Immature natural killer cell (primary cell): ENCODE data around the gene RELN. TPM values are rescaled to one million over a fixed set of nuclear protein-coding genes. Genes with fewer than 3 reads are reported as not detected.
"Not testable (repeated sequence)": the region's sequence is repeated elsewhere in the genome, so short reads cannot be mapped to it uniquely, and the experiment has no call there.

Experiments
- DNase-seq, 3 donors: peaks; one replicate each; pipeline ENCODE4 v3.0.0; 2022; ENCODE audit warnings: mixed read lengths in 1 of 3
- H3K27ac Mint-ChIP-seq, 6 donors: one replicate each; pipeline ENCODE4 v1.8.0; 2020; ENCODE audit warnings: mixed read lengths in 6 of 6, mild to moderate bottlenecking in 5 of 6, inconsistent platforms in 4 of 6, moderate library complexity in 3 of 6
- H3K27me3 Mint-ChIP-seq, 3 donors: one replicate each; pipeline ENCODE4 v1.8.0; 2020 to 2021; ENCODE audit warnings: low read depth in 3 of 3, mild to moderate bottlenecking in 3 of 3, mixed read lengths in 3 of 3, moderate library complexity in 3 of 3, inconsistent platforms in 1 of 3
- H3K36me3 Mint-ChIP-seq, 3 donors: one replicate each; pipeline ENCODE4 v1.8.0; 2020; ENCODE audit warnings: mixed read lengths in 3 of 3, inconsistent platforms in 2 of 3, mild to moderate bottlenecking in 2 of 3
- H3K4me1 Mint-ChIP-seq, 2 donors: one replicate each; pipeline ENCODE4 v1.8.0; 2020; ENCODE audit warnings: inconsistent platforms in 2 of 2, mild to moderate bottlenecking in 2 of 2, mixed read lengths in 2 of 2, moderate library complexity in 1 of 2
- H3K4me3 Mint-ChIP-seq, 5 donors: one replicate each; pipeline ENCODE4 v1.8.0; 2020; ENCODE audit warnings: mild to moderate bottlenecking in 5 of 5, mixed read lengths in 5 of 5, inconsistent platforms in 3 of 5, moderate library complexity in 3 of 5
- H3K9me3 Mint-ChIP-seq, 6 donors: one replicate each; pipeline ENCODE4 v1.8.0; 2020; ENCODE audit warnings: mild to moderate bottlenecking in 6 of 6, mixed read lengths in 6 of 6, inconsistent platforms in 4 of 6, moderate library complexity in 3 of 6
- polyA plus RNA-seq, 3 donors: library from polyadenylated mRNA; unstranded; fragments of 300-500 nt; fragmentation: Illumina TruSeq; gene quantifications; one replicate each; pipeline ENCODE4 v1.2.3, GENCODE V29; 2021

RELN gene
- polyA plus RNA-seq, 3 donors from 2014 or later, result not detected

DNA sequence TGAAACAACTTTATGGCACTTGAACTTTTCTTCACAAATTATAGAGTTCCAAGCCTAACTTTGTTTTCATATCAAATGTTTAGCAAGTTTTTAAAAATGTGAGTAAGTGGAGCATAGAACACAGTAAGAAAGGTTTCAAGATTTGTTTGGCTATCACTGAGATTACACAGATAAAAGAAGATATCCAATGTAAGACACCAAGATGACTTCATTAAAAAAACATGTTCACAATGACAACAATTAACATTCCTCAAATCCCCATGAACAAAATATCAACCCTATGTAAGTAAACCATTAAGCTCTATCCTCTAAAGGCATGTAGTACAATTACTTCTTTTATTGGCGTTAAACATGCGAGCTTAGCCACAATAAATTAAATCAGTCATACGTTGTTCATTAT is 129.7 kb downstream of the RELN start:
- Mint-ChIP-seq H3K27ac (no peak overlapping the region), H3K4me3 (no peak overlapping the region), H3K4me1 (no peaks in the 10 kb centered on the region), H3K27me3 (peaks cover 0 to 2% (median 1%) of the 10 kb centered on the region in 3 donors), H3K36me3 (no peaks in the 10 kb centered on the region), H3K9me3 (peaks cover 0 to 6% (median 1%) of the 10 kb centered on the region in 6 donors)
- no peak for DNase-seq

- Mint-ChIP-seq H3K9me3 (peaks cover 0 to 6% (median 1%) of the 10 kb centered on the region in 6 donors), H3K4me1 (no peaks in the 10 kb centered on the region), H3K27ac (no peak overlapping the region), H3K4me3 (no peak overlapping the region), H3K36me3 (no peaks in the 10 kb centered on the region), H3K27me3 (peaks cover 0 to 2% (median 0%) of the 10 kb centered on the region in 3 donors)
- no peak for DNase-seq
Measured at GRCh38 chr7:103857435-103857834, 132.0 kb downstream of the RELN start.

DNA sequence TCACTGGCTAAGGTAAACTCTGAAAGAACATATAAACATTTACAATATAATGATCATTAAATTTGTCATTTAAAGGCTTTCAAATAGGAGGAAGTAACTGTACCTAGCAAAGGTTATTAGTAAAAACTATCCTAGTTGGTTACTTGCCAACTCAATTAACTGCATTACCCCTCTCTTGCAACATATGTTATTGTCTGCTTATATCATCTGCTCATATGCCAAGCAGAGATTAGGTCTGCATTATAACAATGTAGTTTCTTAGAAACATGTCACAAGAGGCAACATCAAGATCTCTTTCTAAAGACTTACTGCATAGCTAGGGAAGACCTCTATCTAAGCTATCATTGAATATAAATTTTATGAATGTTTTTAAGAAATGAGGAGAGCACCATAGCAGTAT is 132.5 kb downstream of the RELN start:
- H3K36me3 Mint-ChIP-seq, result no peaks in the 10 kb centered on the region
- peaks cover 0 to 2% (median 0%) of the 10 kb centered on the region in 3 donors for H3K27me3 Mint-ChIP-seq
- no peak overlapping the region for H3K4me3 Mint-ChIP-seq
- H3K4me1 Mint-ChIP-seq, result no peaks in the 10 kb centered on the region
- H3K27ac Mint-ChIP-seq, result no peak overlapping the region
- peaks cover 0 to 6% (median 1%) of the 10 kb centered on the region in 6 donors for H3K9me3 Mint-ChIP-seq
- DNase-seq, result no peak

DNA sequence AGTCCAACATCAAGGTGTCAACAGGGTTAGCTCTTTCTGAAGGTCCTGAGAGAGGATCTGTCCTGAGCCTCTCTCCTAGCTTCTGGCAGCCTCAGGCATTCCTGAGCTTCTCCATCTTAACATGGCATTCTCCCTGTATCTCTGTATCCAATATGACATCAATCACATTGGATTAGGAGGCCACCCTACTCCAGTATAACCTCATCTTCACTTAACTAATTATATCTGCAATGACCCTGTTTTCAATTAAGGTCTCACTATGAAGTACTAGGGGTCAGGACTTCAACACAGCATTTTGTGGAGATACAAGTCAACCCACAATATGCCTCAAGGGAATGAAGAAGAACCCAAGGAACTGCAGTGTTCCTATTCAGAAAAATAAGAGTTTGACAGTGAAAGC is 133.8 kb downstream of the RELN start:
- peaks cover 0 to 5% (median under 1%) of the 10 kb centered on the region in 6 donors for H3K9me3 Mint-ChIP-seq
- no peak for DNase-seq
- no peak overlapping the region for H3K27ac Mint-ChIP-seq
- no peak overlapping the region for H3K4me3 Mint-ChIP-seq
- no peaks in the 10 kb centered on the region for H3K27me3 Mint-ChIP-seq
- H3K36me3 Mint-ChIP-seq, result no peaks in the 10 kb centered on the region
- H3K4me1 Mint-ChIP-seq, result no peaks in the 10 kb centered on the region

DNA sequence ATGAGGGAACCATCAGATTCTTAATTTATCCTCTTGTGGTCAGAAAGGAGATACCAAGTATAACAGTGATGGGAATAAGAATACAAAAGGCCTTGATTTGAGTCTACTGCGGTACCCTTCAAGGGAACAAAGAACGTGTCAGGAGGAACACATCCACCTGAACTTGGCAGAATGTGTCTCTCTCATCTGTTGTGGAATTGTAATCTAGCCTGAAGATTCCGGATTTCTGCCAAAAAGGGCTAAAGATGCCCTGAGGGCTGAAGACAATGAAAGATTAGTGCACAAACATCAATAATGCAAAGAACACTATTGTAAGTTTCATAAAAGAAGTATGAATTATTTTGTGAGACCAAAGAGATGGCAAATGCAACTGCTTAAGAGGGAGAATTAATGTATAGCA is 134.8 kb downstream of the RELN start:
- no peak for DNase-seq
- Mint-ChIP-seq H3K9me3 (peaks cover 0 to 5% (median 2%) of the 10 kb centered on the region in 6 donors), H3K27me3 (no peaks in the 10 kb centered on the region), H3K27ac (no peak overlapping the region), H3K36me3 (no peaks in the 10 kb centered on the region), H3K4me3 (no peak overlapping the region), H3K4me1 (no peaks in the 10 kb centered on the region)

- Mint-ChIP-seq H3K27me3 (peaks cover 0 to 3% (median 0%) of the 10 kb centered on the region in 3 donors), H3K9me3 (peaks cover 0 to 10% (median 6%) of the 10 kb centered on the region in 6 donors), H3K4me3 (no peak overlapping the region), H3K4me1 (no peaks in the 10 kb centered on the region), H3K36me3 (no peaks in the 10 kb centered on the region), H3K27ac (no peak overlapping the region)
- no peak for DNase-seq
Measured at GRCh38 chr7:103851357-103851756, 138.1 kb downstream of the RELN start.

- H3K27ac Mint-ChIP-seq, result no peak overlapping the region
- H3K9me3 Mint-ChIP-seq, result peaks cover 0 to 6% (median 5%) of the 10 kb centered on the region in 6 donors
- no peaks in the 10 kb centered on the region for H3K4me1 Mint-ChIP-seq
- no peaks in the 10 kb centered on the region for H3K27me3 Mint-ChIP-seq
- no peaks in the 10 kb centered on the region for H3K36me3 Mint-ChIP-seq
- no peak for DNase-seq
- H3K4me3 Mint-ChIP-seq, result no peak overlapping the region
Measured at GRCh38 chr7:103843689-103844480, 145.6 kb downstream of the RELN start.

- H3K4me3 Mint-ChIP-seq, result no peak overlapping the region
- peaks cover 0 to 6% (median 5%) of the 10 kb centered on the region in 6 donors for H3K9me3 Mint-ChIP-seq
- no peak for DNase-seq
- H3K27ac Mint-ChIP-seq, result no peak overlapping the region
- H3K36me3 Mint-ChIP-seq, result no peaks in the 10 kb centered on the region
- no peaks in the 10 kb centered on the region for H3K4me1 Mint-ChIP-seq
- no peaks in the 10 kb centered on the region for H3K27me3 Mint-ChIP-seq
Measured at GRCh38 chr7:103833401-103833800, 156.1 kb downstream of the RELN start.

DNA sequence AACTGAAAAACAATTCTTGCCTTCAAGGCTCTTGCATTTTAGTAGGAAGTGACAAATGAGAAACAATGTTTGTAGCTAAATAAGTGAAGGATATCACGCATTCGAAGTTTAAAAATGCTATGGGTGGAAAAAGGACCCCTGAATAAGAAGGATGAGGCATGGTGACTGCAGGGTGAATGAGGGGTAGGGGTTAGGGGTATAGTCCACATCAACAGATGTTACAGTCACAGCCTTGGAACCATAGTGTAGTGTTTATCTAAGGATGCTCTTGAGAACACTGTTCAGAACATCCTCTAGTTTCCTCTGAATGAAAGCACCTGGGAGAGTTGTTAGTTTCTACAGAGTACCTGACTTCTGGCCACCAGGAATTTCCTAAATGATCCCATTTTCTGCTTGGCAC is 157.0 kb downstream of the RELN start:
- H3K36me3 Mint-ChIP-seq, result no peaks in the 10 kb centered on the region

GRCh38 chr7:103824251-103824650 is 165.2 kb downstream of the RELN start:
- Mint-ChIP-seq H3K4me3 (no peak overlapping the region), H3K36me3 (no peaks in the 10 kb centered on the region), H3K27ac (no peak overlapping the region), H3K27me3 (peaks cover 0 to 2% (median 0%) of the 10 kb centered on the region in 3 donors), H3K9me3 (peaks cover 2 to 6% (median 5%) of the 10 kb centered on the region in 6 donors), H3K4me1 (no peaks in the 10 kb centered on the region)
- no peak for DNase-seq

More for the DNA sequence above, 157.0 kb downstream of the RELN start:
- DNase-seq, result no peak
- H3K27me3 Mint-ChIP-seq, result no peaks in the 10 kb centered on the region
- no peak overlapping the region for H3K27ac Mint-ChIP-seq
- H3K4me1 Mint-ChIP-seq, result no peaks in the 10 kb centered on the region
- peaks cover 0 to 6% (median 4%) of the 10 kb centered on the region in 6 donors for H3K9me3 Mint-ChIP-seq
- H3K4me3 Mint-ChIP-seq, result no peak overlapping the region

DNA sequence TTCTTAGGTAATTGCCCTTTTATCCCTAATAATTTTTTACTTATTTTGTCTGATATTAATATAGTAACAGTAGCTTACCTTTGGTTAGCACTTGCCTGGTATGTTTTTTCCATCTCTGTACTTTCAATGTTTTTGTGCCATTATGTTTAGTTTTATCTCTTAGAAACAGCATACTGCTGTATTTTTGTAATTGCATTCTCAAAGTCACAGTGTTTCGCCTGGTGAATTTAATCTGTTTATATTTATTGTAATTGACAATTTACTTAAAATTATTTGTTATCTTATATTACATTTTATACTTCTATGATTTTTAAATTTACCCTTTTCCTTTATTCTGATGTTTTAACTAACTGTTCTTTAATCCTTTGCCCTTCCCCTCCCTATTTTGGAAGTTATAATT is 166.4 kb downstream of the RELN start:
- Mint-ChIP-seq H3K4me1 (no peaks in the 10 kb centered on the region), H3K4me3 (no peak overlapping the region)

GRCh38 chr7:103821092-103821491 is 168.4 kb downstream of the RELN start:
- H3K4me1 Mint-ChIP-seq, result no peaks in the 10 kb centered on the region

More for the DNA sequence above, 166.4 kb downstream of the RELN start:
- DNase-seq, result no peak
- peaks cover 0 to 6% (median 3%) of the 10 kb centered on the region in 6 donors for H3K9me3 Mint-ChIP-seq
- H3K36me3 Mint-ChIP-seq, result no peaks in the 10 kb centered on the region
- no peak overlapping the region for H3K27ac Mint-ChIP-seq
- peaks cover 0 to 2% (median 0%) of the 10 kb centered on the region in 3 donors for H3K27me3 Mint-ChIP-seq

DNA sequence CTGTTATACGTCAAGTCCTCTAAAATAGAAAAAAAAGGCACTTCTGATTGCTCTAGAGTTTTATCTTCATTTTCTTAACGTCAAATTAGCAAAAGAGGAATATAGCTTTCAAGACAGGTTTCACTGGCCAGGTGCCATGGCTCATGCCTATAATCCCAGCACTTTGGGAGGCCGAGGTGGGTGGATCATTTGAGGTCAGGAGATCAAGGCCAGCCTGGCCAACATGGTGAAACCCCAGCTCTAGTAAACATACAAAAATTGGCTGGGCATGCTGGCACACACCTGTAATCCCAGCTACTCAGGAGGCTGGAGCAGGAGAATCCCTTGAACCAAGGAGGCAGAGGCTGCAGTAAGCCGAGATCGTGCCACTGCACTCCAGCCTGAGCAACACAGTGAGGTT is 173.5 kb downstream of the RELN start:
- not testable (repeated sequence) for H3K4me3 Mint-ChIP-seq, DNase-seq, H3K27me3 Mint-ChIP-seq, H3K36me3 Mint-ChIP-seq, H3K9me3 Mint-ChIP-seq, H3K27ac Mint-ChIP-seq, H3K4me1 Mint-ChIP-seq

More at GRCh38 chr7:103821092-103821491, 168.4 kb downstream of the RELN start:
- DNase-seq, result no peak
- H3K9me3 Mint-ChIP-seq, result peaks cover 0 to 6% (median 5%) of the 10 kb centered on the region in 6 donors
- no peak overlapping the region for H3K4me3 Mint-ChIP-seq
- H3K27ac Mint-ChIP-seq, result no peak overlapping the region
- no peaks in the 10 kb centered on the region for H3K36me3 Mint-ChIP-seq
- H3K27me3 Mint-ChIP-seq, result peaks cover 0 to 5% (median 0%) of the 10 kb centered on the region in 3 donors

DNA sequence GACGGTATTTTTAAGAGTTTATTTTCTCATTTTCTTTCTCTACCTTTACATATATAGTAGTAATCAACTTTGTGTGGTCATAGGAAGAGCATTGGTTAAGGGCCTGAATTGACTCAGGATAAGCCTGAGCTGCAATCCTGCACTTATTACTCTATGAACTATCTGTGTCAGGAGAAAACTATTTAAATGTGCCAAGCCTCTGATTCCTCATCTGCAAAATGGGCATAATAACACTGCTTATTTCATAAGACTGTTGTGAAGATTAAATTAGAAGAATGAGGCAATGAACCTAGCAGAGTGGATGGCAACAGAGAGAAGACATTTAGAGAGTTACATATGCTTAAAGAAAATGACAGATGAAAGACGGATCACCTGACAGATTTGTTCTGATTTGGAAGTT is 175.5 kb downstream of the RELN start:
- Mint-ChIP-seq H3K27me3 (peaks cover 0 to 4% (median 1%) of the 10 kb centered on the region in 3 donors), H3K9me3 (peaks cover 0 to 4% (median 0%) of the 10 kb centered on the region in 6 donors), H3K27ac (no peak overlapping the region), H3K4me1 (no peaks in the 10 kb centered on the region), H3K36me3 (no peaks in the 10 kb centered on the region), H3K4me3 (no peak overlapping the region)
- no peak for DNase-seq
